ENCODE results near the gene ENOX1.

Gene ENOX1

DNA sequence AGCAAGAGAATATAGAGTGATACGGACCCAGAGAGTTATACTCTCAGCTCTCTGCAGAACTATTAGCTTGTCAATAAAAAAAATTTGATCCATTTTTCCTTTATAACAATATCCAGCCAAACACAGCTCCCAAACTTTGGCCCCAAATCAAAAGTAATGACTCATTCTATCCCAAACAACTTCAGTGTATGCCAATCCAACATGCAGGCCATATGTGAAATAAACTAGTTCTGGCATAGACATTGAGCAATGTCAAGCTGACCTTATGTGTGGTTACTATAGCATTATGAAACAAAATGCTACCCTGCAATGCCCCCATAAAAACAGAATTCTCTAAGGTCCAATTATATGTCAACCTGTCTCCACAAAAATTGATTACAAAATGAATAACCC lies 553.9 kb downstream of the ENOX1 start:
- DNase-seq: peak; percentile 61

DNA sequence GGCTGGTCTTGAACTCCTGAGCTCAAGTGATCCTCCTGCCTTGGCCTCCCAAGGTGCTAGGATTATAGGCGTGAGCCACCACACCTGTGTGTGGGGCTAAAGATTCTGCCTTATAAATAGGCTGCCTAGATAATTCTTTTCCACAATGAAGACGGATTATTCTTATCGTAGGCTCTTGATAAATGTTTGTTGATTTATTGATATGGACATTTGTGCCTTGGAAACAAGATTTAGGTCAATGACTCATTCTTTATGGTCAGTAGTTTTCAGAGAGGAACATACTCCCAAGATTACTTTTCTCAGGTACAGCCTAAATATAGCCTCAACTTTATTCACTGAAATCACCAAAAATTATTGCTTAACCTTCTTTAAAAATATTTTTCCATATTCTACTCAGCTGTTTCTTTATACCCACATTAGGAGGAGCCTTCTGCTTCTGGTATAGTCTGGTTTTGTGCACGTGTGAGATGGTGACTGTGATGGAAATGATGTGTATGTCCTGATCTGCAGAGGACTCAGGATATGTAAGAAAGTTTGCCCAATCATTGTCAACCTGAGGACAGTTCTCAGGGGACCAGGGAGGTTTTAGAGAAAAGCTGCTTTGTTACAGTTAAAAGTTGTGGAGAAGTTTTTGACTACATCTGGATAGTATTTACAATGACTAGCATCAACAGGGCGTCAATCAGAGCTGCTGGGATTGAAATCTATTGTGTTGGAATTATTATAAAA lies 554.5 kb downstream of the ENOX1 start:
- DNase-seq: no peak

DNA sequence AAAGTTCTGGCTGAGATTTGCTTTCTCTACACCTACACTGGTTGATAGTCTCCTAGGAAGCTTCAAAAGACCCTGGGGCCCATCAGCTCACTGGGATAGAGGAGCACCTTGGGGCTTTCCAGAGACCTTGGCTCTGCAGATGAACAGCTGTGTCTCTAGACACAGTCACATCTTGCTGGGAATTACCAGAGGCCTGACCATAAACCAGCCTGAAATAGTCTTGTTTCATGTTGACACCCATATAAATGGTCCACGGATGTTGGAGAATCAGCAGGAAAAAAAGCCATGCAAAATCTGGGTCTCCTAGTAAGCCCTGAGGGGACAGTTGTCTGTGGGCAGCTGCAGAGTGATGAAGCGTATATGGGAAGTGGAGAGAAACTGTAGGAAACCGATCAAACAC lies 555.8 kb downstream of the ENOX1 start:
- no peak for DNase-seq

DNA sequence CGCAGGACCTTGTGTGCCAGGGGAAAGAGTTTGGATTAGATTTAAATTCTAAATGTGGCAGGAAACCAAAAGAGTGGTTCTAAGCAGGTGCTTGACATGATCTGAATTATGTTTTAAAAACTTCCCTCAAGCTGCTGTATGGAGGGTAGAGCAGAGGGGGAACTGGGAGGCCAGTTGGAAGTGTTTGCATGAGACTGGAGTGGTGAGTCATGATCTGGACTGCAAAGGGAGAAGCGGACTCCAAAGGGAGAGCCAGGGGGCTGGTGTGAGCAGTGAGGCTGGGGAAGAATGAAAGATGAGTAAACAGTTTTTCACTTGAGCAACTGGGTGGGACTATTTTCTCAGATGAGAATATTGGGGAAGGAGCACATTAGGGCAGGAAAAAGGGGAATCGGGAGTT lies 557.3 kb downstream of the ENOX1 start:
- no peak for DNase-seq

DNA sequence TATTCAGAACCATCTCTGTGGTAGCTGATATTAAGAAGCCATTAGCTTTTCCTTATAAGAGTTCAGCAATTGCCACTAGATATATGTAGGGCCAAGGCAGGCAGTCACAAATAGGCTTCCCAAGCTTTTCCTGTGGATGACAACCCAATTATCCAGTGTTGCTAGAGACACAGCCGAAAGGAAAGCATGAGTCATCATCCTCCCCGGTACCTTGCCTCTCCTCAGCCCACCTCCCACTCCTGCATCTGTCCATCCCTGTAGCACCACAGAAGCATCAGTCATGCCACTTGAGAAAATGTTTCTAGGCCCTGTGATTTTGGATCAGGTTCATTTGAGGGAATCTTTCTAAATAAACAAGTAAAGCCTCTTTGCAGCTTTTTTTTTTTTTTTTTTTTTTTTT lies 559.1 kb downstream of the ENOX1 start:
- DNase-seq: peak; percentile 19

DNA sequence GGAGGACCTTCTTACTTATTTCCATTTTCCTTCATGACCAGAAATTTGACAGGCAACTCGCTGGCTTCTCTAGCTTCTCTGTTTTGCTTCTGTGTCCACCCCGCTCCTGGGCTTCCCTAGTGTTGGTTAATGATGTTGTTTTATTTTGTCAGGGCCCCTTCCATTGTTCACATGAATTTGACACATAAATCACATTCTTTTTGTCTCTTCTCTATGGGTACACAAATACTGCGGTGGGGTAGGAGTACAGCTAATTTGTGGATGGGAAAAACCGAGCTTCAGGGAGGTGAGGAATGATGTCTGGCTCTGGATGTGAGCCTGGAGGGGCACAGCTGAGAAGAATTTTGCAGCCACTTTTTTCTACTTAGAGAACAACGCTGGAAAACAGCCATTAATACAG lies 563.6 kb downstream of the ENOX1 start:
- DNase-seq: no peak

DNA sequence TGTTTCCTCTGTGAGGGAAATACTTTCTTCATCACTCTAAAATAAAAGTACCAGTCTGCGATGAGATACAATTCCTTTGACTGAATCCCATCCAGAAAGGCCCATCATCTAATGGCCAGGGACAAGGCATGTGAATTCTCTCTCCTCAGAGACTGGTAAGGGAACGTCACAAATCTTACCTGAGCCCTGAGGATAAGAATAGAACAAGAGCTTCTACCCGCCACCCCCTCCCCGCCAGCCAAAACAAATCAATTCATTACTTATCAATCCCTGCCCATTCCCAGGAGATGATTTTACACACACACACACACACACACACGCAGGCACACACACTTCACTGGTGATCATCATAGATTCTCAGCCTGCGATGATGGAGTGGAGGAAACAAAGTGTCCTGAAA lies 564.7 kb downstream of the ENOX1 start:
- DNase-seq: no peak

DNA sequence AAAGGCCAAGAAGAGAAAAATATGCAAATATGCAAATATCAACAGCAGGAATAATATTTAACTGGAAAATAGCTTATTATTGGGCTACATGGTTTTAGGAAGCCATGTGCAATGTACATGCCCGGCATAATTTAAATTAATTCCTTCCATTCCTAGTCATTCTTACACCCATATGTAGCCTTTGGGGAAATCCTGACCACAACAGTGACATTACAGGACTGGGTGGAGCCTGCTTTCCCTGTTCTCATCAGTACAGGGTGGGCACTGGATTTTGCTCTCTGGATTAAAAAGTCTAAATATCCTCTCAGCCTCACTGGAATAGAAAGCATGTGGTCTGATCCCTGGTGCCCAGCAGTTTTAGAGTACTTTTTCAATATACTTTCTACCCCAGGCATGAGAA lies 565.2 kb downstream of the ENOX1 start:
- no peak for DNase-seq

DNA sequence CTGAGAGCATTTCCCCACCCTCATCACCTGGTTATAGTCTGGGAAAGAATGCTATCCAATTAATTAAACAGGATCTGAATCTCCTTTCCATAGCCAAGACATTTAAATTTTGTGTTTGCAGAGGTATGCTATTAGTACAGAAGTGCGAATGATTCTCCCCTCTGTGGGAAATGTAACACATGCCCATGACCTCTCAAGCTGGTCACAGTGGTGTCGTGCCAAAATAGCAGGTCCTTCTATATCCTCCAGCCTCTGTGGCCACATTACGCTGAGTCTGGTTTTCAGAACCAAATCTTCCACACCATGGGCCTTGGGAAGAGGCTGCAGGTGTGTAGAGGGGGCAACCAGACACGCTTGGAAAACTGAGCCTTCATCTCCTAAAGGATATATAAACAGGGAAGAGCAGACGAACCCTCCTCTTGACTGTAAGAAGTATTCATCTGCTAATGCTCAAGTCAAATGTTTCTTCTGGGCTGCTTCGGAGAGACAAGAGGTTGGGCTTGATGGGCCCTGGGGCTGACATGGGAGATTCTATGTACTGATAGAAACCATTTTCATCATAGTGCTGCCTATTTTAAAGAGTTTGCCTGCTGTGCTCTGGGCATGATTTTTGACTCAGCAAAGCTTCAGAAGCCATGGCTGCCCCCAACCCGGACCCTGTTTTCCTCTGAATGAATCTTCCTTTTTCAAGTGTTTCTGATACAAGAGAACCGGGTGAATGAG lies 565.7 kb downstream of the ENOX1 start:
- DNase-seq: no peak

DNA sequence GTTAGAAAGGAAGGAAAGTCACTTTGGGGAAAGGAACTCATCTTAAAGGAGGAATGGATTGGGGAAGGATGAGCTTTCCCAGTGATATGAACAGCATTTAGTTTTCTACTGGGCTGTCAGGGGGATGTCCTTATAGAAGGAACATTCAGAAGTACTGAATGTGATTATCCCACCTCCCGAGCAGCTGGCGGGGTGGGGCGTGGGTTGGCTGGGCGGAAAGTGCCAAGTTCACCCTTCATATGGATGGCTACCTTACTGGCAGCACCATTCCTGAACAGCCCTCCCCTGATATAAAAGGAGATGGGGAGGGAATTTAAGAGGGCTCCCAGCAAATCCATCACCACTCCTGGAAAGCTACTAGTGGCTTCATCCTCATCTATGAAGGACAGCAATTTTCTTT lies 572.6 kb downstream of the ENOX1 start:
- DNase-seq: no peak

DNA sequence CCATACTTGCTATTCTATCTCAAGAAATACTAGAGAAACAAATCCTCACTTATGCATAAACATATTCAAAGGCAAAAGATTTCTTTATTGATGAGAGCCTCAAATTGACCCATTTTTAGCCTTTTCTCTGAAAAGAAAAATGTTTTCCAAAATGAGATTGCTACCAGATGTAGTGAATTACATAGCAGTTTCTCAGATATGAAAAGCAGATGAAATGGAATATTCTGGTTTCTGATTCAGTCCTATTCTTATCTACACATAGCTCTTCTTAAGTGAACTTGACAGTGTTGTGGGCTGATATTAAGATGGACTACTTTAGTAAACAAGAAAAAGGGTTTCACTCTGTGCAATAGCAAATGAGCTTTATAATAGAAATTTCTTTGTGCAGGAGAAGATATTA lies 579.9 kb downstream of the ENOX1 start:
- DNase-seq: no peak

DNA sequence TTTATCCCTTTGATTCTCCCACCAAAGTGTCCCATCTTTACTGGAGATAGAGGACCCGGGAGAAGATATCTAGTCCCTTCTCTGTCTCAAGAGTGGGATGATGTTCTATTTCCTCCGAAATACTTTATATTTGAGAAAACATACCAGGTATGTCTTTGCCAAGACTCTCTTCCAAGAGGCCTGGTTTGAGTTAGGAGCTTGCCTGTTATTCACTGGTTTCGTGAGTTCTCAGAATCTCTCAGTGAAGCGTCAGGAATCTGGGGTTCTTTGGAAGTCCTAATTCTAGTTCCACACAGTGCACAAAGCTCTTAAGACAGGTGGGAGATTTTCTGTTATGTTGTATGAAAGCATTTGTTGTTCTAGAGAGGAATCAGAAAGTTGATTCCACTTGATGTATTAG lies 581.4 kb downstream of the ENOX1 start:
- DNase-seq: no peak

DNA sequence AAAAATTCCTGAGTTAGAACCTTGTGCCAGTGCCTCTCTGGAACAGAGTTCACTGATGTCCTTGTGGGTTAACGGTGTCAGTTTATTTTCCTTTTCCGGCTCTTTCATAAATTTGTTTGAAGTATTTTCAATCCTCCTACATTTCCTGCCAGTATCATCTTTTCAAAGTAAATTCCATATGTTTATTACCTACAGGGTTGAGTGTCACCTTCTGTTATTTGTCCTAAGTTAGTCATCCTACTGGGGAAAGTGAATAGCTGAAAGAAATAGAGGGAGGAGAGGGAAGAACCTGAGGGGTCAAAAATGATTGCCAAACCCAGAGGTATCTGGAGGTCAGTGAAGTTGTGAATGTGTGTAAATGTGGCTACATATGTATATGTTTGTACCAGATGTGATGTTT lies 582.2 kb downstream of the ENOX1 start:
- no peak for DNase-seq

DNA sequence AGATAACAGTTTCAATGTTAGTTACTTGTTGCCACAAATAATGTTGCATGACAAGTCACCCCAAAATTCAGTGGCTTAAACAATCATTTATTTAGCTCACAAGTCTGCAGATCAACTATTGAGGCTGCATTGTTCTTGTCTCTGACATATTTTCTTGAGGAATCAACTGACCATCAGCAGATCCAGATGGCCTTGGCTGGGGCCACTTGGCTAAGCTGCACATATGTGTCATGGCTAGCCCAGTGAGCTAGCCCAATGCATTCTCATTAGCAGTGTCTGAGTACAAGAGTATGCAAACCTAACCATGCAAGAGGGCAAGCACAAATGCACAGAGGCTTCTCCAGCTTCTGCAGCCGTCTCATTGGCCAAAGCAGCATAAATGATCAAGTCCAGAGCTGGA lies 583.0 kb downstream of the ENOX1 start:
- DNase-seq: no peak

DNA sequence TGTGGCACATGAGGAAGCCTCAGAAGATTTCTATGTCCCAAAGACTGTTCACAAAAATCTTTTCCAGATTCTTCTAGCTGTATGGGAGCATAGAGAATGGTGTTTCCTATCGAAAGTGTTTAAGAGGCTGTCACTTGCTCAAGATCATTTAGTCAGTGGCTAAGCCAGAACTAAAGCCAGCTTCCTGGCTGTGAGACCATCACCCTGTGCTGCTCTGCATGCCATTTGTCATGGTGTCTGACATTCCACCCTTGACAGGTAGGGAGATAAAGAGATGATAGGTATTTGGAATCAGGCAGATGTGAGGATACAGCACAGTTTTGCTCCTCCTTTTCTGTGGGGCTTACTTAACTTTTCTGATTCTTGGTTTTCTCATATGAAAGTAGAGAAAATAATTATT lies 586.0 kb downstream of the ENOX1 start:
- no peak for DNase-seq

DNA sequence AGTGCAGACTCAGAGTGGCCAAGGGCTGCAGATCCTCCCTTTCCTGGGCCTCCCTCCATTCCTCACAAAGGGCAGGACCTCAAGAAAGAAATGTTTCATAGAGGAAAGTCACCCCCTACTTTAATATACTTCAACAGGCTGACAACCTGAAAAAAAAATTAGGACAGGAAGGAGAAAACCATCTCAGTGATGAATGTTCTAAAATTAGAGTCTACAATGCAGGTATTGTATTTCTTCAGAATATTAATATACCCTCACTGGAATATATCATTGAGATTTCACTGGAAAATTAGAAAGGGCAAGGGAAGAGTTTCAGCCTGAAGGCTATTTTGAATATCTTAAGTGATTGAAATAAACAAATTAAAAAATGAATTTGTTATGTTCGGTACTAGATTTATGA lies 586.5 kb downstream of the ENOX1 start:
- DNase-seq: no peak

DNA sequence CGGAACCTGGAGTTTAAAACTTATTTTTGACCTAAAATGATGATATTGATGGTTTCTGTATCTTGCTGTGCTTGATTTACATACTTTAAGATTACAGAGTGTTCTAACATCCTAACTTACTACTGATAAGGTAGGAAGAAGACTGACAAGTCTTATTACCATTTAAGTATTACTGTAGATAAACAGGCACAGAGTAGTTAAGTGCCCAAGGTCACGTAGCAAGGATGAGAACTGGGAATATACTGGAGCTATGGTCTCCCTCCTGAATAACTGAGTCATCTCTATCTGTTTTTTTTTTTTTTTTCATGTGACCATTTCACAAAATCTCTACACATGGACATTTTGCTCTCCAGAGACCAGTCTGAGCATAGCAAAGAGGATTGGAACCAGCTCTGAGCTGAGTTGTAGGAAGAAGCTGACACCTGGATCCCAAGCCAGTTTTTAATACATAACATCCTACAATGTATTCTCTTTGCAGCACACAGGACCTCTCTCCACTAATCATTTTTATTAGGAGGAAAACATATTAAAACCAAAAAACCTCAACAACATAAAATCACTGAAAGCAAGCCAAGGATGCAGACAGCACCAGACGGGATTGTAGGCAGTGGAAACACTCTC lies 589.9 kb downstream of the ENOX1 start:
- DNase-seq: peak; percentile 24

DNA sequence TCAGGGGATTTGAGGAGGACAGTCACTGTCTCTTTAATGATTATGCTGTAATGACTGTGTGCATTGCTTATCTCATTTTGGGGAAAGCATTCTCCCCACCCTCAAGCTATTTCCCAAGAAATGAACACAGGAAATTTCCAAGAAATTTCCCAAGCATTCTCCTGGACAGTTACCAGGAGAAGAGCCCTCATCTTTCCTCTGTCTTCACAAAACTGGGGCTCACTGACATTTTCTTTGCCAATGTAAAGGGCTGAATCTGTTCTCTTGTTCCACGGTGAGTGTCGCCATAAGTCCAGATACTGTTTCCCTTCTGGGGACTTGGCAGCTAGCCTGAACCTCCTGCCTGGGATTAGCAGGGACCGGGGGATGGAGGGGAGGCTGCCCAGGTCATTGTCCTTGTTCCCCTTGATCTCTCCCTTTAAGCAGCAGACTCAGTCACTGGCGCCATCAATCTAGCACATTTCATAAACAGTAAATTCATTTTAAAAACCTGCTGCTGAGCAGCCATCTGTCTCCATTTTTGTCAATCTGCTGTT lies 590.6 kb downstream of the ENOX1 start:
- DNase-seq: peak; percentile 89

DNA sequence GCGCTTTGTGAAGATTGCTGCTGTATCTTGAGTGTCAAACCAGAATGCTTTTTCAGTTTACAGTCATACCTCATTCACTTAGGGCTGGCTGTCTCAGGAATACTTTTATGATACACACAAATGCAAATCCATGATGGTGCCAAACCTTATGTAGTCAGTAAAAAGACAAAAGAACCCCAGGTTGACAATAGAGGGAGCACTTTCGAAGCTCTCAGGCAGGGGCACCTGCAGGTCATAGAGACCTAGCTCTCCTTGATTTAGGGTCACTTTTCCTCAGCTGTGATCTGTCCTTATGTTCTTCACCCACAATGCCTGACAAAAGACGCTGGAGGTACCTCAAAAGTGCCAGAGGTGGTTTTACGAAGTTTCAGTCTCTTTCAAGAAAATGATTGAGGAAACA lies 591.2 kb downstream of the ENOX1 start:
- DNase-seq: peak; percentile 4

DNA sequence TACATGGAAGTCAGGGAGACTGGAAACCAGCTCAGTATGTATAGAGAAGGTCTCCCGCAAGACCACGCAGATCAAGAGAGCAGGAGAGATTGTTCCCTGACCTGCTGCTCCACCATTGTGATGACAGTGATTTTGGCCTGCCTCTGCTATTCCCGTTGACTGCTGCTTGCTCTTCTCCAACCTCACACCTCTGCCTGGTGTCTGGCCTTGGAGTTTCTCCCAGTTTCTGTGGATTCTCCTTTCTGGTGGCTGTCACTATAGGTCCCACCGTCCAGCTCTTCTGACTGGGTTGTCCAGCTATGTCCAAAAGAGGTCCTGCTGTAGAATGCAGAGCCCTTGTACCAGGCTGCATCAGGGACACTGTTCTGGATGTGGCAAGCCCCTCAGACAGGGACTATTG lies 591.7 kb downstream of the ENOX1 start:
- no peak for DNase-seq

DNA sequence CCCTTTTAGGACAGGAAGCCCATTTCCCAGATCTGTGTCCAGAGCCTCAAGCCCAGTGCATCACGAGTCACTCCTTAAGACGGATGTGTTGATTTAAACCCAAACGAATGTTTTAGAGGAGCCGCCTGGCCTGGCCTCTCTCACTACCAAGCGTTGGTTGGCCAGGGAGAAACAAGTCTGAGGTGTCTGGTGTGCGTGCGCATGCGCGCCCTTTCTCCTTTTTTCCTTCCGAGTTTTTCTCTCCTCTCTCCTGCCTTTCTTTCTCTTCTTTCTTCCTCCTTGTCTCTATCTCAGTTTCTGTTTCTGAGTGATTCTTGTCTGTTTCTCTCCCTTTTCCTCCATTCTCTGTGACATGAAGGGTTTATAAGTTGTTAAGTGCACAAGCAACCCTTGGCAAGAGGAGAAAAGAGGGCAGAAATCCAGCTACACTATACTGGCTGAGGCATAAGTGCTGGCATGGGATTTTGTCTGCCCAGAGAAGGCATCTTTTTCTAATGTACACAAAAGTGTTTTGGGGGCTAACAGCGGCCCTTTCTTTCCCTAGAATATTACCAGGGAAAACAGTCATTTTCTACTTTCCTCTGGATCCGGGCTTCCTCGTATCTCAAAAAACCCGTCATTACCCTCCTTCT lies 592.9 kb downstream of the ENOX1 start:
- DNase-seq: no peak

DNA sequence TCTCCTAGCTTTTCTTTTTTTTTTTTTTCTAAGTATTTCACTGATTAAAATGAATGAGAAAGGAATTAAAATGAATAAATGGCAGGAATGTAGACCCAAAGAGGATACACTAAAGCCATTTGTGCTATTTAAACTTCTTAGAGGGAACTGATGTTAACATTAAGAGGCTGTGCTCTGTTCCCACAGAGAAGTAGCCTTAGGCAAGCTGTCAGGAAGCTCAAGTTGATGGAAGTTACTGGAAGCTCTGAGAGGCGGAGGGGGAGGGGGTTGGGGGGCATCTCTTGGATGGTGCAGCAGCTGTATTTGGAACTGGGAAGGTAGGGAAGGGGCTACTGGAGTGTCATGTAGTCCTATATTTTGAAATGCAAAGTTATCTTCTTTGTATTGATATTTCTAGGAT lies 595.2 kb downstream of the ENOX1 start:
- DNase-seq: no peak

DNA sequence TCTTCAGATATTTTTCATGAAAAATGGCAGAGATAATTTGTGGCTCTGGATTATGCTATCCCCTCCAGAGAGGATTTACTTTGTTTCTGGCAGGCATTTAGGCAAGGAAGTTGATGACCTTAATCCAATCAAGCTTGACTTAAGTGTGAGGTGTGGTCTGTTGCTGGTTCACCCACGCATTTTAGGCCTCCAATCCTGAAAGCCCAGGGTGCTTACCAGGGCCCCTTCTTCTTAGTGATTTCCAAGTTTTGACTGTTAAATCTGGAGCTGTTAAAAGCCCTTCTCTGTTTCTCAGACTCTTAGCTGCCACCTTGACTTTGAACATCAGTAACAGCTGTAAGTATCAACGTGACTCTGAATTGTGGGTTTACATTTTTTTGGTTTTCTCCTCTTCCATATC lies 601.5 kb downstream of the ENOX1 start:
- no peak for DNase-seq

DNA sequence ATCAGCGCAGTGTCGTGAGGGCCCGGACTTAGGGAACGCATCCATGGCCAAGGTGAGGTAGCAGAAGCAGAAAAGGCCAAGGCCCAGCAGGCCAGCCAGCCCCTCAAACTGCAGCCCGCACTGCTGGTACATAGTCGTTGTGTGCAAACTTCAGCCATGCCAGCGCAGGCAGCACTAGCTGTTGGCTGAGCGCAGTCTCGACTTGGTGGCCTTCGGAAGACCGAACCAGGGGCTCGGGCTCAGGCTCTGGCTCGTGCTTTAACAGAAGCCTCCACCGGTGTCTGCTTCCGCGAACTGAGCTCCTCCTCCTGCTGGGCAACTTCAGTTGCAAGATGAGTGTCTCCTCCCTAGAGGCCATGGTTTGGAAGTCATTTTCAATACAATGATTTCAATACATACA lies 605.9 kb downstream of the ENOX1 start:
- DNase-seq: no peak
